ENCODE measurements around the gene DNAAF1. TPM values are rescaled to one million over a fixed set of nuclear protein-coding genes. Genes with fewer than 3 reads are reported as not detected.
"Not testable (repeated sequence)": the region's sequence is repeated elsewhere in the genome, so short reads cannot be mapped to it uniquely, and the experiment has no call there.

Gene DNAAF1
- total RNA-seq (2014; rRNA removed; shearing (Covaris generic)) = not detected in 2 replicates
- not detected in 2 replicates for polyA plus RNA-seq (2015; cell fraction: cytosol; rRNA removed)
- 0.05 TPM in 1 of 2 replicates, not detected in the other for polyA plus RNA-seq (2015; cell fraction: nucleus; rRNA removed)

DNA sequence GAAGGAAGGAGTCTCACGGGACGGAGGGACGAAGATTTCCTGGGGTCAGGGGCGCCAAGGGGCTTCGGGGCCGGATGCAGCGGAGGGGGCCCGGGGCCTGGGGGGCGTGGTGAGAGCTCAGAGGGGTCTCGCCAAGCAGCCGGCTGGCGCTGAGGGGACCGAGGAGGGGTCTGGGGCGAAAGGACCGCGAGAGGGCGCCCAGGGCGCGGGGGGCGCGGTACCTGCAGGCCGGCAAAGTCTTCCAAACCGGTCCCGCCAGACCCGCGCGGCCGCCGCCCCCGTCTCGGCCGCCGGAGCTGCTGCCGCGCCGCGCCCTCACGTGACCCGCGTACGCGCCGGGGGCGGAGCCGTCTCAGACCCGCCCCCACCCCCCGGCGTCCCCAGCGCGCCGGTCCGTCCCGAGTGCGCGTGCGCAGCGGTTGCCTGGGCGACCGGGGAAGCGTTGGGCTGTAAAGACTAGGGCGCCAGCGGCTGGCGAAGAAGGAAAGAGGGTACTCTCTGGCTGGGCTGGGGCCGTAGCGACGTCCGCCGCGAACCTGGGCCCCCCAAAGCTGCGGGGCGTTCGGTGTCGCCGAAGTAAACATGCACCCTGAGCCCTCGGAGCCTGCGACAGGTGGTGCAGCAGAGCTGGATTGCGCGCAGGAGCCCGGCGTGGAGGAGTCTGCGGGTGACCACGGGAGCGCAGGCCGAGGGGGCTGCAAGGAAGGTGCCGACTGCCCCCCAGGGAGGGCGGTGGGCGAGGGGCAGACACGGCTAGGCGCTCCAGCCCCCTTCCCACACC lies at the start of gene DNAAF1, which contains the start of gene HSDL1:
Gene DNAAF1, plus strand, starts transcription at position 450 of the 781 bp plus-strand sequence. Its CDS starts 133 bp downstream, at position 583.
Gene HSDL1, minus strand, starts transcription at position 319 of the 781 bp plus-strand sequence. CDS start 13,856 bp downstream, outside the sequence.
- peak; percentile 76 for DNase-seq (ENCODE audit: low read depth)

- no peak for DNase-seq (ENCODE audit: low read depth)
Measured at GRCh38 chr16:84095466-84095865, 49.6 kb upstream of the DNAAF1 start.

DNA sequence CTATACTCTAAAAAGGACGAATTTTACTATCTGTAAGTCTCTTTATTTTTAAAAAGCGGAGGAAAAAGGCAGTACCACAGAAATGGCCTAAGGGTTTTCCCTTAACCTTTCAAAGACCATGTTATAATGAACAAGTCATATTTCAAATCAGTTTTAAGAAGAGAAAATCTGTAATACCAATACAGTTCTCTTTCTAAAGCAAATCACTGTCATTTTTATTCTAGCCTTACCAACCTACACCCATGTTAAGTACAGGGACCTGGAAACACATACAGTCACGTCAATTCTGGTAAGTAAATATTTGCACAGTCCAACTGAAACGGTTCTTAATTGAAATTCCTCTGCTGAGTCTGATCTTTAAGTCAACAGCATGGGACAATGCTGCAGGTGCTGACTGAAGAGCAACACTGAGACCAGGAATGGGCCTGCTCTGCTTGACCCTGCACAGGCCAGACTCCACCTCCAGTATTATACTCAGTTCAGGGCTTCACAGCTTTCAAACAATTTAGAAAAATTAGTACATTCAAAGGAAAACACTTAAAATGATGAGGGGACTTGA lies 48.6 kb upstream of the DNAAF1 start:
- DNase-seq (ENCODE audit: low read depth) = no peak

DNA sequence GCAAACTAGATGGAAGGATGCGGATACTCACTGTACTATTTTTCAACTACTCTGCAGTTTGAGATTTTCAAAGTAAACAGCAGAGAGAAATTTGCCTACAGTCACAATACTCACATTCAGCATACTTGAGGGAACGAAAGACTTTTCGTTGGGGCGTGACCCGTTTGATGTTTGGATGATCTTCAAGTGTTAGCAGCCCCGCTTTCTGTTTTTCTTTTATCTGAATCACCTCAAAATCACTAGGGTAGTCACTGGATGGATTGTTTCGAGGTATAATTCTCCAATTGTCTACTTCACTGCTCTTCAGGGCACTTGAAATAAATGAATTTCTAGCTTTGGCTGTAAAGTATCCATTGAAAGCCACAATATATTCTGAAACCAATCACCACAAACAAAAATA lies 46.2 kb upstream of the DNAAF1 start:
- no peak for DNase-seq (ENCODE audit: low read depth)

DNA sequence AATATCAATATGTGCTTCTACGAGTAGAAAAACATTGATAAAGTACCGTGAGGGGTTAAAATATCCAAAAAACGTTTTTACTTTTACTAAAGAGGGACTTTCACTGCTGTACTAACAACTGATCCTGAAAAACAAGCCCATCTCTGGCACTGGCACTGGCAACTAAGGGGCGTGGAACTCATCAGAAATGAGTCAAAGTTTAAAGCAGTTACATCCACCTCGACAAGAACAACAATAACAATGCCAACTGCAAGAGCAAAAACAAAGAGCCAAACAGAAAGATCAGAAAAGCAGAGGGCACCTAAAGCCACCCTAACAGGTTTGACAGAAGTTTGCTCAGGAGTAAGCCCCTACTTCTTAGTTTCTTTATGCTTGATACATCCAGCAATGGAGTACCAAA lies 41.4 kb upstream of the DNAAF1 start:
- DNase-seq (ENCODE audit: low read depth) = no peak

DNA sequence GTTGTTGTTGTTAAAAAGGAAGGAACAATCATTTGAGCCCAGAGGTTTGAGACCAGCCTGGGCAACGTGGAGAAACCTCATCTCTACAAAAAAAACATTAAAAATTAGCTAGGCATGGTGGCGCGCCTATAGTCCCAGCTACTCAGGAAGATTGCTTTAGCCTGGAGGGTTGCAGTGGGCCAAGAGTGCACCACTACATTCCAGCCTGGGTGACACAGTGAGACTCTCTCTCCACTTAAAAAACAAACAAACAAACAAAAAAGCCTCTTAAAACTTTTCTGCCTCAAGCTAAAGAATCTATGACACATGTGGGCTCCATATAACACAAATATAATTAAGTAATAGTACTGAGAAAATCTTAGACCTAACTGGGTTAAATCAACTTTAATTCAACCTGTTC lies 40.9 kb upstream of the DNAAF1 start:
- no peak for DNase-seq (ENCODE audit: low read depth)

GRCh38 chr16:84105301-84105815 lies 39.8 kb upstream of the DNAAF1 start:
- no peak for DNase-seq (ENCODE audit: low read depth)

GRCh38 chr16:84105948-84106740 lies 39.0 kb upstream of the DNAAF1 start:
- DNase-seq (ENCODE audit: low read depth) = no peak

DNA sequence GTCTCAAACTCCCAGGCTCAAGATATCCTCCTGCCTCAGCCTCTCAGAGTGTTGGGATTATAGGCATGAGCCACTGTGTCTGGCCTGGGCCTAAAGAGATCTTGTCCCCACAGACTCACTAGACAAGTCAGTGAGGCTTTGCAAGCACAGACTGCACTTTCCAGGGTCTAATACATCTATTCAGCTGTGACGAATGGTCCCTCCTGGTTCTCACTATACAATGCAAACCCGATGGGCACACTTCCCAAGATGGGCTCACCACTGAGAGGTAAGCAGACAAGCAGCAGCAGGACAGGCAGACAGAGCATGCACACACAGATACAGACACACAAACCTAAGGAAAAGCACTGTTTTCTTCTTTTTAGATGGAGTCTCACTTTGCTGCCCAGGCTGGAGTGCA lies 37.2 kb upstream of the DNAAF1 start:
- DNase-seq (ENCODE audit: low read depth) = no peak

DNA sequence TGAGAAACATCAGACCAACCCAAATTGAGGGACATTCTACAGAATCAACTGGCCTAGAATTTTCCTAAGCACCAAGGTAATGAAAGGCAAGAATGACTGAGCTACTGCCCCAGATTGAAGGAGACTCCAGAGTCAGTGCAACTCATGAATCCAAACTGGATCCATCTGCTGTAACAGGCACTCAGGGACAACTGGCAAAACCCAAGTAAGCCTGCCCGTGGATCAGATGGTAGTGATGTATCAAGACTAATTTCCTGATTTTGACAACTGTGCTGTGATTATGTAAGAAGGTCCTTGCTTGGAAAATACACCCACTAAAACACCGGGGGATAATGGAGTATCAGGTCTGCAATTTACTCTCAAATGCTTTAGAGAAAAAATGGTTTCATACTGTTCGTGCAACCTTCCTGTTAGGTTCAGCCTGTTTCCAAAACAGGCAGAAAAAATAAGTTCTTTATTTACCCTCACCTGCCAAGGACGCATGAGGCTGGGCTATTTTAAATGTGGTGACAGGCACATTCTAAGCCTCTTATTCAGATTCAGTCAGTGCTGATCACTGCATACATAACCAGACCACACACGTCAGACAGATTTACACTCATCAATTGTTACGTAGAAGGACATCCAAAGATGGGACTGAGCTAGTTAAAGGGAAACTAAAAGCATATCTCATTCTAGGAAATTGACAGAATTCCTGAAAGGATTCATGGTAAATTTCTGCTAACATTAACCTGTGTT lies 35.3 kb upstream of the DNAAF1 start:
- no peak for DNase-seq (ENCODE audit: low read depth)

- no peak for DNase-seq (ENCODE audit: low read depth)
Measured at GRCh38 chr16:84110527-84110926, 34.6 kb upstream of the DNAAF1 start.

DNA sequence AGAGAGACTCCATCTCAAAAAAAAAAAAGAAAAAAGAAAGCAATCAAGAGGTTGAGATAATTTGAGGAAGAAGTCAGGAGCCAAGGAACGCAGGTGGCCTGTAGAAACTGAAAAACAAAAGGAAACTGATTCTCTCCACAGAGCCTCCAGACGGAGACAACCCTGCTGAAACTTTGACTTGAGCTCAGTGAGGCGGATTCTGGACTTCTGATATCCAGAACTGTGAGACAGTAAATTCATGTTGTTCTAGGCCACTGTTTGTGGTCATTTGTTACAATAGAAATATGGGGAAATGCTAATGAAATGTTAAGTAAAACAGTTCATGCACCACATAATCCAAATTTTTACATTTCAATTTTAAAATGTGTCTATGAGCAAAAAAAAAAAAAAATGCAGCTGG lies 33.6 kb upstream of the DNAAF1 start:
- no peak for DNase-seq (ENCODE audit: low read depth)

- DNase-seq (ENCODE audit: low read depth) = not testable (repeated sequence)
Measured at GRCh38 chr16:84111949-84112348, 33.2 kb upstream of the DNAAF1 start.

- no peak for DNase-seq (ENCODE audit: low read depth)
Measured at GRCh38 chr16:84115919-84116719, 29.0 kb upstream of the DNAAF1 start.

DNA sequence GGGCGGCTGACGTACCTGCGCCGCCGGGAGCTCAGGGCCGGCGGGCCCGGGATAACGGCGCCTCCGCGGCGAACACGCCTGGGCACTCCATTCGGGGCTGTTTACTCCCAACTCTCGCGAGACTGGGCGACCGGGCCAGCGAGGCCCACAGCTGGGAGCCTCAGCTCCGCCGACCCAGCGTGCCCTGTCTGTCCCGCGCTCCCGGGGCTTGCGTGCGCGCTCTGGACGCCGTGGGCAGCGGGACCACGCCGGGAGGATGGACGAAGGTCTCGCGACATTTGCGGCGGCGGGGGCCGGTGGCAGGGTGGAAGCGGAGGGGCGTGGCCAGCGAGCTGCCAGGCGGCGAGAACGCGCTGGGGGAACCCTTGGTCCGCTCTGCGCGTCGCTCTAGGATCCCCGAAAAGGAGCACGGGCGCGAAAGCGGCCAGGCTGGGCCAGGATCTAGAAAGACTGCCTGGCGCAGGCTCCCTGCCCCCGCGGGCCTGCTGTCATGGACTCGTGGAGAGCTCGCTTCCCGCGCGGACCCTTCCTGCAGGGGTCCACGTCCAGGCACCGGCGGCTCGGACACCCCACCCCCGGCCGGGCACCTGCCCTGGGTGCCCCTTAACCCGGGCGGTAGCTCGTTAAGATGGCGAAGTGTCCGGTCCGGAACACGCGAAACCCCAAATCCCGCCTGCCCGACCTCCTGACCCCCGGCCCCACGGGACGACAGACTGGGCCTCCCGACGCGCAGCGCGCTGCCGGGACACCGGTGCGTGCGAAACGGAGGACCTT lies 28.2 kb upstream of the DNAAF1 start, which contains the start of gene MBTPS1:
Gene MBTPS1, minus strand, starts transcription at position 223 of the 774 bp plus-strand sequence. CDS start 15,159 bp downstream, outside the sequence.
- peak; percentile 95 for DNase-seq (ENCODE audit: low read depth)

- peak; percentile 23 for DNase-seq (ENCODE audit: low read depth)
Measured at GRCh38 chr16:84117494-84117843, 27.6 kb upstream of the DNAAF1 start.

- DNase-seq (ENCODE audit: low read depth) = not testable (repeated sequence)
Measured at GRCh38 chr16:84118315-84118714, 26.8 kb upstream of the DNAAF1 start.

DNA sequence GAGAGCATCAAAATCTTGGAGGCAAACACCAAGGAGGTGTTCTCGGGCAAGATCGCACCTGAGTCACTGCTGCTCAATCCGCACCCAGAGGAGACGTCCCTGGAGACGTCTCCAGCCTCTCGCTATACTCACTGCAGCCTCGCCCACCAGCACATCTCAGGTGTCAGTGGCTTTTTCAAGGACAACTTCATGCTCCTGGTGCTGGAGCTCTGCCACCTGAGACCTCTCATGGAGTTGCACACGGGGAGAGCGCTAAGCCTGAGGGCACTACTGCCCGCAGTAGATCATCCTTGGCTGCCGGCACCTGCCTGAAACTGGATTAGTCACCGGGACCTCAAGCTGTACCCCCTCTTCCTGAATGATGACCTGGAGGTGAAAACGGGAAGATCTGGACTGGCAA lies 25.7 kb upstream of the DNAAF1 start:
- no peak for DNase-seq (ENCODE audit: low read depth)

- DNase-seq (ENCODE audit: low read depth) = no peak
Measured at GRCh38 chr16:84120023-84120422, 25.1 kb upstream of the DNAAF1 start.
